ENCODE data around the gene TNFRSF1B. TPM values are rescaled to one million over a fixed set of nuclear protein-coding genes. Genes with fewer than 3 reads are reported as not detected.

Gene TNFRSF1B
- total RNA-seq, 1 experiment from 2014 or later: 3.5 TPM

DNA sequence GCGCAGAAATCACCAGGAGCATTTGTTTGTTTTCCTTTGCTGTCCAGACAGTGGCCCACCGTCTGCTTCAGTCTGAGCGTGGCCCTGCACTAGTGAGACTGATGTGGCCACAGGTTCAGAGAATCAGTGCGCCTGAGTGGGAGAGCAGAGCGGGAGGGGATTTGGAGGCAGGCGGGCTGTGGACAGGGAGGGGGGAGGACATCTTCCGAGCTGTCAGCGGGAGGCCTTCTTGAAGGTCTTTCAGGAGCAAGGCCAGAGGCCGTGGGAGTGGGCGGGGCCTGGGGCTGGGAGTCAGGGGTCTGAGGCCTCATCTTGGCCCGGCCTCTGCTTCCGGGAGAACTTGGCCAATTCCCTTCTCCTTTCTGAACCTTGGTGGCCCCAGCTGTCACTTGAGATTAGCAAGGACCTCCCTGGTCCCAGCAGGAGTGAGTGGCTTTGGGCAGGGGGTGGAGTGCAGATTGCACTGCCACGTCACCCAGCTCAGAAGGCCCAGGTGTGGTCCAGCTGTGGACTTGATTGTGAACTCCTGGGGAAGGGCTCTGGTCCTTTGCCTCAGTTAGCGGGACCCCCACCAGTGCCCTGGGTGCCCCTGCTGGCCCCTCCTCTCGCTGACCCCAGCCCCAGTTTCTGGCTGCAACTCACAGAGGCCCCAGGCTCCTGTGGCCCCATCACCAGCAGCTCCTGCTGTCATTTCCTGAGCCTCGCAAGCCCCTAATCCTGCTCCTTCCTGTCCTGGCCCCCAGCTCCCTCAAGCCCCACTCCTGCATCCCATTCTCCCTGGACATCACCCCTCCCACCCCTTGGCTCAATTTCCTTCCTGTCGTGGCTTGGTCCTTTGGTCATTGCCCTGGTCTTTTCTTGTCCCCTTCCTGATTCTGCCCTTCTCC lies 8.4 kb downstream of the TNFRSF1B start:
- Mint-ChIP-seq H3K27ac (ENCODE audit: unreplicated experiment) (no peak overlapping the region), H3K36me3 (ENCODE audit: insufficient read depth, unreplicated experiment) (no peaks in the 10 kb centered on the region), H3K27me3 (ENCODE audit: insufficient read depth, unreplicated experiment) (no peaks in the 10 kb centered on the region), H3K4me1 (ENCODE audit: low read depth, unreplicated experiment) (no peaks in the 10 kb centered on the region), H3K4me3 (ENCODE audit: unreplicated experiment) (no peak overlapping the region), H3K9me3 (ENCODE audit: unreplicated experiment) (no peaks in the 10 kb centered on the region)
- no peaks in the 10 kb centered on the region for H3K27me3 ChIP-seq (replicated peaks; ENCODE audit: control insufficient read depth, insufficient read depth, low read length)
- H3K36me3 ChIP-seq (ENCODE audit: control insufficient read depth, insufficient read depth, low read length): no peaks in the 10 kb centered on the region
- no peak overlapping the region for H3K4me3 ChIP-seq (ENCODE audit: low read depth, low read length)
- BruUV-seq (replicated peaks): no TSS peak
- intact Hi-C loops (cut with micrococcal nuclease; ENCODE audit: unreplicated experiment): no loop called here
- H3K9me3 ChIP-seq: no peaks in the 10 kb centered on the region
- ChIA-PET CTCF (no interaction called here), POLR2A (no interaction called here)
- DNase-seq: no peak
- no peaks in the 10 kb centered on the region for H3K4me1 ChIP-seq
- TF ChIP-seq, protein P1, sequence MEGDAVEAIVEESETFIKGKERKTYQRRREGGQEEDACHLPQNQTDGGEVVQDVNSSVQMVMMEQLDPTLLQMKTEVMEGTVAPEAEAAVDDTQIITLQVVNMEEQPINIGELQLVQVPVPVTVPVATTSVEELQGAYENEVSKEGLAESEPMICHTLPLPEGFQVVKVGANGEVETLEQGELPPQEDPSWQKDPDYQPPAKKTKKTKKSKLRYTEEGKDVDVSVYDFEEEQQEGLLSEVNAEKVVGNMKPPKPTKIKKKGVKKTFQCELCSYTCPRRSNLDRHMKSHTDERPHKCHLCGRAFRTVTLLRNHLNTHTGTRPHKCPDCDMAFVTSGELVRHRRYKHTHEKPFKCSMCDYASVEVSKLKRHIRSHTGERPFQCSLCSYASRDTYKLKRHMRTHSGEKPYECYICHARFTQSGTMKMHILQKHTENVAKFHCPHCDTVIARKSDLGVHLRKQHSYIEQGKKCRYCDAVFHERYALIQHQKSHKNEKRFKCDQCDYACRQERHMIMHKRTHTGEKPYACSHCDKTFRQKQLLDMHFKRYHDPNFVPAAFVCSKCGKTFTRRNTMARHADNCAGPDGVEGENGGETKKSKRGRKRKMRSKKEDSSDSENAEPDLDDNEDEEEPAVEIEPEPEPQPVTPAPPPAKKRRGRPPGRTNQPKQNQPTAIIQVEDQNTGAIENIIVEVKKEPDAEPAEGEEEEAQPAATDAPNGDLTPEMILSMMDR (IDR thresholded peaks at IDR 0.05; ENCODE audit: insufficient read depth in 1 of 2, low read depth in 1 of 2, low read length in 1 of 2, severe bottlenecking in 1 of 2, unreplicated experiment in 1 of 2): no peak

DNA sequence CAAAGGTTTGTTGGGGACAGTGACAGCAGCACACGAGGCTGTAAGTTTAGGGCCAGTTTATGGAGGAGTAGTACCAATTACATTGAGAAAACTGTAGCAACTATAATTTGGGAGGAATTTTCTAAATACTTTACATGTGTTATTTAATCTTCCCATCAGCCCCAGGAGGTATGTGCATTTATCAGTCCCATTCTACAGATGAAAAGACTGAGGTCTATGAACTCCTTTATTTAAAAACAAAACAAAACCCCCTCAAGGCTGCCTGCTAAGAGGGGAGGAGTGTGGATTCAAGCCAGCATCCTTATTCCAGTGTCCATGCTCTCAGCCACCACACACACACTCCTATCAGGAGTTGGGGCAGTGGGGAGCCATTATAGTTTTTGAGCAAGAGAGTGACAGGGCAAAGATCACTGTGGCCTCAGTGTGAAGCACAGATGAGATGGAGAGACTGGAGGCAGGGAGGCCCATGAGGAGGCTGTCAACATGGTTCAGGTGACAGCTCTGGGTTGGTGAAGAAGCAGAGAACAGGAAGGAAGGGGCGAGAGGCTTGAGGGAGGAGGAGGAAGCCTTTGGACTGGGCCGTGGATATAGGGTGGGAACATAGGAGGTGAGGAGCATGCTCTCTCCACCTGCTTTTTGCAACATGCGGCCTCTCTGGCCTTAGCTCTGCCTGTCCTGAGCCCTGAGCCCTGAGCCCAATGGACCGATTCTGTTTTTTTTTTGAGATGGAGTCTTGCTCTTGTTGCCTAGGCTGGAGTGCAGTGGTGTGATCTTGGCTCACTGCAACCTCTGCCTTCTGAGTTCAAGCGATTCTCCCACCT lies 9.7 kb downstream of the TNFRSF1B start:
- Mint-ChIP-seq H3K36me3 (ENCODE audit: insufficient read depth, unreplicated experiment) (no peaks in the 10 kb centered on the region), H3K4me3 (ENCODE audit: unreplicated experiment) (no peak overlapping the region), H3K4me1 (ENCODE audit: low read depth, unreplicated experiment) (no peaks in the 10 kb centered on the region), H3K27me3 (ENCODE audit: insufficient read depth, unreplicated experiment) (no peaks in the 10 kb centered on the region), H3K27ac (ENCODE audit: unreplicated experiment) (no peak overlapping the region), H3K9me3 (ENCODE audit: unreplicated experiment) (no peaks in the 10 kb centered on the region)
- Histone ChIP-seq H3K4me1 (no peaks in the 10 kb centered on the region), H3K36me3 (ENCODE audit: control insufficient read depth, insufficient read depth, low read length) (no peaks in the 10 kb centered on the region), H3K9me3 (no peaks in the 10 kb centered on the region), H3K4me3 (ENCODE audit: low read depth, low read length) (no peak overlapping the region), H3K27me3 (replicated peaks; ENCODE audit: control insufficient read depth, insufficient read depth, low read length) (no peaks in the 10 kb centered on the region)
- no TSS peak for BruUV-seq (replicated peaks)
- TF ChIP-seq, protein P1 (IDR thresholded peaks at IDR 0.05; ENCODE audit: insufficient read depth in 1 of 2, low read depth in 1 of 2, low read length in 1 of 2, severe bottlenecking in 1 of 2, unreplicated experiment in 1 of 2): no peak
- intact Hi-C loops (cut with micrococcal nuclease; ENCODE audit: unreplicated experiment): no loop called here
- no peak for DNase-seq
- CTCF ChIA-PET: interaction anchor here (0.6 kb wide), 2 partner anchors 16 to 64 kb away, joined by 7 to 9 read pairs; no protein-coding TSS in a partner anchor
- POLR2A ChIA-PET: no interaction called here

DNA sequence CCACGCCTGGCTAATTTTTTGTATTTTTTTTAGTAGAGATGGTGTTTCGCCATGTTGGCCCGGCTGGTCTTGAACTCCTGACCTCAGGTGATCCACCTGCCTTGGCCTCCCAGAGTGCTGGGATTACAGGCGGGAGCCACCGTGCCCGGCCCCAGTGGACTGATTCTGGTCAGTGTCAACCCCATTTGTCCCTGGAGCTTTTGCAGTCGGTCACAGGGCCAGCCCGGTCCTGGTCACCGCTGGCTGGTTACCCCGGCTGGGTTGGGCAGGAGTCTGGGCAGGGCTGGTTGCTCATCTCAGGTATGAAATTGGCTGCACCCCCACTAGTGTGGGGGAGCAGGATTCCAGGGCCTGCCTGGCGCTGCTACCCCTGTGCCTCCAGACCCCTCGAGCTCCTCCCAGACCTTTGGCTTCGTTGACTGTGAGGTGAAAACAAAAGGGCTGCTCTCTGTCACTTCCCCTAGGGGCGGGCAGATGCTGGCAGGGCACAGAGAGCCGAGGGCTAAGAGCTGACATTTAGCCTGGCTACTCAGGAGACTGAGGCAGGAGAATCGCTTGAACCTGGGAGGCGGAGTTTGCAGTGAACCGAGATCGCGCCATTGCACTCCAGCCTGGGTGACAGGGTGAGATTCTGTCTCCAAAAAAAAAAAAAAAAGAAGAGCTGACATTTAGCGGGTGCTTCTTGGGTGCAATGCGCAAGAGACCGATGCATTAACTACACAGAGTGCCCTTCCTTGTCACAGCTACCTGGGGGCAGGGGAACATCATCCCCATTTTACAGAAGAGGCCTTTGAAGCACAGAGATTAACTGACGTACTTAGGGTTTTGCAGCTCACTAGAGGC lies 10.6 kb downstream of the TNFRSF1B start:
- BruUV-seq (replicated peaks): no TSS peak

More for the DNA sequence above, 10.6 kb downstream of the TNFRSF1B start:
- no peak overlapping the region for H3K27ac Mint-ChIP-seq (ENCODE audit: unreplicated experiment)
- Histone ChIP-seq H3K27me3 (replicated peaks; ENCODE audit: control insufficient read depth, insufficient read depth, low read length) (no peaks in the 10 kb centered on the region), H3K9me3 (no peaks in the 10 kb centered on the region), H3K4me3 (ENCODE audit: low read depth, low read length) (no peak overlapping the region), H3K4me1 (no peaks in the 10 kb centered on the region), H3K36me3 (ENCODE audit: control insufficient read depth, insufficient read depth, low read length) (no peaks in the 10 kb centered on the region)
- no peaks in the 10 kb centered on the region for H3K4me1 Mint-ChIP-seq (ENCODE audit: low read depth, unreplicated experiment)
- POLR2A ChIA-PET: no interaction called here
- H3K27me3 Mint-ChIP-seq (ENCODE audit: insufficient read depth, unreplicated experiment): no peaks in the 10 kb centered on the region
- TF ChIP-seq, protein P1 (IDR thresholded peaks at IDR 0.05; ENCODE audit: insufficient read depth in 1 of 2, low read depth in 1 of 2, low read length in 1 of 2, severe bottlenecking in 1 of 2, unreplicated experiment in 1 of 2): no peak
- CTCF ChIA-PET: interaction anchor here (0.6 to 0.7 kb wide), 3 partner anchors 10 to 63 kb away, joined by 3 to 9 read pairs (median 7); no protein-coding TSS in a partner anchor
- intact Hi-C loops (cut with micrococcal nuclease; ENCODE audit: unreplicated experiment): no loop called here
- no peak overlapping the region for H3K4me3 Mint-ChIP-seq (ENCODE audit: unreplicated experiment)
- no peak for DNase-seq
- H3K36me3 Mint-ChIP-seq (ENCODE audit: insufficient read depth, unreplicated experiment): no peaks in the 10 kb centered on the region
- H3K9me3 Mint-ChIP-seq (ENCODE audit: unreplicated experiment): no peaks in the 10 kb centered on the region

All from Caco-2 (cell line).